Measurements from ENCODE around the gene TTC16. TPM values are rescaled to one million over a fixed set of nuclear protein-coding genes. Genes with fewer than 3 reads are reported as not detected.

The TTC16 gene
- total RNA-seq, 4 donors from 2014 or later = under 0.01 to 0.17 (median 0.11) TPM; not detected in 1

GRCh38 chr9:127711226-127711701 is 4.6 kb upstream of the TTC16 start:
- TF ChIP-seq POLR2AphosphoS5 (IDR thresholded peaks at IDR 0.05) (no peak), EP300 (IDR thresholded peaks at IDR 0.05) (no peak), CTCF (IDR thresholded peaks at IDR 0.05) (no peak), POLR2A (IDR thresholded peaks at IDR 0.05; ENCODE audit: low read depth) (no peak)
- WGBS = 81% methylated on average over 9 of the region's 9 CpGs
- Histone ChIP-seq H3K27me3 (no peaks in the 10 kb centered on the region), H3K4me3 (no peak overlapping the region), H3K9me3 (no peaks in the 10 kb centered on the region), H3K27ac (replicated peaks in 1 of 4) (no peak overlapping the region), H3K4me1 (peaks cover 15 to 25% (median 20%) of the 10 kb centered on the region in 4 donors), H3K36me3 (peaks cover 0 to 7% (median 2%) of the 10 kb centered on the region in 4 donors)
- DNase-seq (ENCODE audit: extremely low spot score) = no peak
- intact Hi-C loops (cut with DNase I) = no loop called here

- Histone ChIP-seq H3K27ac (replicated peaks in 1 of 4) (no peak overlapping the region), H3K27me3 (no peaks in the 10 kb centered on the region), H3K9me3 (no peaks in the 10 kb centered on the region), H3K4me1 (peaks cover 16 to 26% (median 23%) of the 10 kb centered on the region in 4 donors), H3K36me3 (peaks cover 0 to 7% (median 2%) of the 10 kb centered on the region in 4 donors), H3K4me3 (no peak overlapping the region)
- intact Hi-C loops (cut with DNase I) = no loop called here
- no peak for DNase-seq (ENCODE audit: extremely low spot score)
- TF ChIP-seq POLR2AphosphoS5 (IDR thresholded peaks at IDR 0.05) = no peak
- TF ChIP-seq EP300 (IDR thresholded peaks at IDR 0.05) = no peak
- no peak for TF ChIP-seq CTCF (IDR thresholded peaks at IDR 0.05)
- 86% methylated on average over 1 of the region's 11 CpGs for WGBS
These were observed 4.0 kb upstream of the TTC16 start for GRCh38 chr9:127711831-127712274.

- peaks cover 0 to 7% (median 2%) of the 10 kb centered on the region in 4 donors for H3K36me3 ChIP-seq
- H3K4me1 ChIP-seq = peaks cover 16 to 26% (median 21%) of the 10 kb centered on the region in 4 donors
- intact Hi-C loops (cut with DNase I) = no loop called here
- no peak for DNase-seq (ENCODE audit: extremely low spot score)
- H3K27ac ChIP-seq (replicated peaks in 1 of 4) = no peak overlapping the region
- 91% methylated on average over 10 of the region's 11 CpGs for WGBS
- H3K9me3 ChIP-seq = no peaks in the 10 kb centered on the region
- H3K4me3 ChIP-seq = no peak overlapping the region
- H3K27me3 ChIP-seq = no peaks in the 10 kb centered on the region
- no peak for TF ChIP-seq POLR2A (IDR thresholded peaks at IDR 0.05; ENCODE audit: low read depth)
- TF ChIP-seq POLR2AphosphoS5 (IDR thresholded peaks at IDR 0.05) = no peak
- TF ChIP-seq CTCF (IDR thresholded peaks at IDR 0.05) = no peak
- no peak for TF ChIP-seq EP300 (IDR thresholded peaks at IDR 0.05)
These were observed 3.5 kb upstream of the TTC16 start for GRCh38 chr9:127712371-127712770.

- intact Hi-C loops (cut with DNase I) = no loop called here
- 92% methylated on average over 5 of the region's 10 CpGs for WGBS
- DNase-seq (ENCODE audit: extremely low spot score) = no peak
These were observed 3.0 kb upstream of the TTC16 start for GRCh38 chr9:127712867-127713266.

More at GRCh38 chr9:127712867-127713266, 3.0 kb upstream of the TTC16 start:
- H3K27me3 ChIP-seq = no peaks in the 10 kb centered on the region
- no peak overlapping the region for H3K4me3 ChIP-seq
- no peaks in the 10 kb centered on the region for H3K9me3 ChIP-seq
- TF ChIP-seq CTCF (IDR thresholded peaks at IDR 0.05) = no peak
- no peak for TF ChIP-seq POLR2AphosphoS5 (IDR thresholded peaks at IDR 0.05)
- TF ChIP-seq EP300 (IDR thresholded peaks at IDR 0.05) = no peak
- TF ChIP-seq POLR2A (IDR thresholded peaks at IDR 0.05; ENCODE audit: low read depth) = no peak
- H3K4me1 ChIP-seq = peaks cover 16 to 26% (median 21%) of the 10 kb centered on the region in 4 donors
- H3K36me3 ChIP-seq = peaks cover 0 to 7% (median 2%) of the 10 kb centered on the region in 4 donors
- H3K27ac ChIP-seq (replicated peaks in 1 of 4) = no peak overlapping the region
